ENCODE data around the gene UST. TPM values are rescaled to one million over a fixed set of nuclear protein-coding genes. Genes with fewer than 3 reads are reported as not detected.

UST gene
- total and polyA plus RNA-seq, 9 of the 15 experiments (the other 6 are each of a cell fraction or from before 2014, with no cell fraction given) = 0.04 to 0.10 TPM; not detected in 7

GRCh38 chr6:148737806-148738205 is 9.0 kb upstream of the UST start:
- FAIRE-seq = no peak
- ATAC-seq = no peak
- 6% methylated on average over 4 of the region's 4 CpGs for WGBS (ENCODE audit: insufficient coverage, low coverage, missing lambda C conversion rate)

GRCh38 chr6:148738946-148739821 is 7.6 kb upstream of the UST start:
- Histone ChIP-seq H3K36me3 (ENCODE audit: control insufficient read depth, insufficient read depth, low read length) (no peaks in the 10 kb centered on the region), H3K9ac (ENCODE audit: insufficient read depth in 1 of 2, low read depth in 2 of 2, low read length in 2 of 2) (no peak overlapping the region), H3K4me1 (replicated peaks in 1 of 2; ENCODE audit: control insufficient read depth in 2 of 2, insufficient read depth in 2 of 2, low read length in 2 of 2) (no peaks in the 10 kb centered on the region), H2AFZ (ENCODE audit: low read depth, low read length) (no peak overlapping the region), H3K27ac (ENCODE audit: extremely low read depth, low read depth, low read length) (no peak overlapping the region), H3K79me2 (ENCODE audit: control insufficient read depth, insufficient read depth, low read length) (no peaks in the 10 kb centered on the region), H3K9me3 (replicated peaks; ENCODE audit: control insufficient read depth, insufficient read depth, low read depth, low read length) (no peaks in the 10 kb centered on the region), H3K4me2 (ENCODE audit: insufficient read depth, low read length) (no peak overlapping the region), H3K9me1 (ENCODE audit: control insufficient read depth, insufficient read depth, low read length) (no peaks in the 10 kb centered on the region), H3K4me3 (no peak overlapping the region), H3K27me3 (ENCODE audit: control insufficient read depth in 2 of 2, insufficient read depth in 2 of 2, low read length in 2 of 2) (peaks cover 3 to 6% of the 10 kb centered on the region in 2 experiments; a peak in 2 of 5 replicates), H4K20me1 (replicated peaks; ENCODE audit: control insufficient read depth, insufficient read depth, low read length) (no peaks in the 10 kb centered on the region)
- in situ Hi-C loops (cut with MboI) (no loop called here), intact Hi-C loops (cut with micrococcal nuclease) (no loop called here)
- WGBS (ENCODE audit: insufficient coverage, low coverage, missing lambda C conversion rate) = 7% methylated on average over 14 of the region's 14 CpGs
- BruUV-seq (replicated peaks) = no TSS peak
- no peak for ATAC-seq
- TF ChIP-seq, protein P1, sequence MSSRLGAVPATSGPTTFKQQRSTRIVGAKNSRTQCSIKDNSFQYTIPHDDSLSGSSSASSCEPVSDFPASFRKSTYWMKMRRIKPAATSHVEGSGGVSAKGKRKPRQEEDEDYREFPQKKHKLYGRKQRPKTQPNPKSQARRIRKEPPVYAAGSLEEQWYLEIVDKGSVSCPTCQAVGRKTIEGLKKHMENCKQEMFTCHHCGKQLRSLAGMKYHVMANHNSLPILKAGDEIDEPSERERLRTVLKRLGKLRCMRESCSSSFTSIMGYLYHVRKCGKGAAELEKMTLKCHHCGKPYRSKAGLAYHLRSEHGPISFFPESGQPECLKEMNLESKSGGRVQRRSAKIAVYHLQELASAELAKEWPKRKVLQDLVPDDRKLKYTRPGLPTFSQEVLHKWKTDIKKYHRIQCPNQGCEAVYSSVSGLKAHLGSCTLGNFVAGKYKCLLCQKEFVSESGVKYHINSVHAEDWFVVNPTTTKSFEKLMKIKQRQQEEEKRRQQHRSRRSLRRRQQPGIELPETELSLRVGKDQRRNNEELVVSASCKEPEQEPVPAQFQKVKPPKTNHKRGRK (tag; IDR thresholded peaks at IDR 0.05) = no peak
- no peak for TF ChIP-seq HNRNPL (IDR thresholded peaks at IDR 0.05; ENCODE audit: low read depth, low read length)
- TF ChIP-seq, protein P2, sequence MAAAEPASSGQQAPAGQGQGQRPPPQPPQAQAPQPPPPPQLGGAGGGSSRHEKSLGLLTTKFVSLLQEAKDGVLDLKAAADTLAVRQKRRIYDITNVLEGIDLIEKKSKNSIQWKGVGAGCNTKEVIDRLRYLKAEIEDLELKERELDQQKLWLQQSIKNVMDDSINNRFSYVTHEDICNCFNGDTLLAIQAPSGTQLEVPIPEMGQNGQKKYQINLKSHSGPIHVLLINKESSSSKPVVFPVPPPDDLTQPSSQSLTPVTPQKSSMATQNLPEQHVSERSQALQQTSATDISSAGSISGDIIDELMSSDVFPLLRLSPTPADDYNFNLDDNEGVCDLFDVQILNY (CRISPR knock-in tag; IDR thresholded peaks at IDR 0.05) = no peak
- no peak for TF ChIP-seq TEAD2 (tag; IDR thresholded peaks at IDR 0.05)
- TF ChIP-seq ZNF551 (CRISPR knock-in tag; IDR thresholded peaks at IDR 0.05) = no peak
- peak; percentile 84 for TF ChIP-seq CEBPB (tag; IDR thresholded peaks at IDR 0.05)
- TF ChIP-seq, protein P3, sequence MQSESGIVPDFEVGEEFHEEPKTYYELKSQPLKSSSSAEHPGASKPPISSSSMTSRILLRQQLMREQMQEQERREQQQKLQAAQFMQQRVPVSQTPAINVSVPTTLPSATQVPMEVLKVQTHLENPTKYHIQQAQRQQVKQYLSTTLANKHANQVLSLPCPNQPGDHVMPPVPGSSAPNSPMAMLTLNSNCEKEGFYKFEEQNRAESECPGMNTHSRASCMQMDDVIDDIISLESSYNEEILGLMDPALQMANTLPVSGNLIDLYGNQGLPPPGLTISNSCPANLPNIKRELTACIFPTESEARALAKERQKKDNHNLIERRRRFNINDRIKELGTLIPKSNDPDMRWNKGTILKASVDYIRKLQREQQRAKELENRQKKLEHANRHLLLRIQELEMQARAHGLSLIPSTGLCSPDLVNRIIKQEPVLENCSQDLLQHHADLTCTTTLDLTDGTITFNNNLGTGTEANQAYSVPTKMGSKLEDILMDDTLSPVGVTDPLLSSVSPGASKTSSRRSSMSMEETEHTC (IDR thresholded peaks at IDR 0.05) = no peak
- no peak for TF ChIP-seq HOXB6 (CRISPR knock-in tag; IDR thresholded peaks at IDR 0.05; ENCODE audit: borderline replicate concordance)
- no peak for TF ChIP-seq ZNF436 (CRISPR knock-in tag; IDR thresholded peaks at IDR 0.05)
- no peak for TF ChIP-seq CEBPG (CRISPR knock-in tag; IDR thresholded peaks at IDR 0.05)
- TF ChIP-seq CEBPG (tag; conservative IDR thresholded peaks at IDR 0.05 in 1 of 2, IDR thresholded peaks at IDR 0.05 in 1 of 2) = peak; percentile 38 to 83; a peak in 2 of 4 replicates
- no peak for FAIRE-seq
- DNase-seq (ENCODE audit: extremely low read depth in 1 of 4, low spot score in 3 of 4) = no peak
- ChIA-PET POLR2A (no interaction called here), CTCF (ENCODE audit: low intra/inter-chr PET ratio) (no interaction called here)

More at GRCh38 chr6:148737806-148738205, 9.0 kb upstream of the UST start:
- Histone ChIP-seq H4K20me1 (replicated peaks; ENCODE audit: control insufficient read depth, insufficient read depth, low read length) (no peaks in the 10 kb centered on the region), H3K27me3 (ENCODE audit: control insufficient read depth in 2 of 2, insufficient read depth in 2 of 2, low read length in 2 of 2) (no peaks in the 10 kb centered on the region), H3K79me2 (ENCODE audit: control insufficient read depth, insufficient read depth, low read length) (no peaks in the 10 kb centered on the region), H3K9ac (ENCODE audit: insufficient read depth in 1 of 2, low read depth in 2 of 2, low read length in 2 of 2) (no peak overlapping the region), H3K36me3 (ENCODE audit: control insufficient read depth, insufficient read depth, low read length) (no peaks in the 10 kb centered on the region), H3K4me3 (no peak overlapping the region), H3K9me3 (replicated peaks; ENCODE audit: control insufficient read depth, insufficient read depth, low read depth, low read length) (no peaks in the 10 kb centered on the region), H3K27ac (ENCODE audit: extremely low read depth, low read depth, low read length) (no peak overlapping the region), H2AFZ (ENCODE audit: low read depth, low read length) (no peak overlapping the region), H3K9me1 (ENCODE audit: control insufficient read depth, insufficient read depth, low read length) (no peaks in the 10 kb centered on the region), H3K4me2 (ENCODE audit: insufficient read depth, low read length) (no peak overlapping the region), H3K4me1 (replicated peaks in 1 of 2; ENCODE audit: control insufficient read depth in 2 of 2, insufficient read depth in 2 of 2, low read length in 2 of 2) (no peaks in the 10 kb centered on the region)
- ChIA-PET CTCF (ENCODE audit: low intra/inter-chr PET ratio) (no interaction called here), POLR2A (no interaction called here)
- no TSS peak for BruUV-seq (replicated peaks)
- in situ Hi-C loops (cut with MboI) = no loop called here
- no peak for DNase-seq (ENCODE audit: extremely low read depth in 1 of 4, low spot score in 3 of 4)
- intact Hi-C loops (cut with micrococcal nuclease) = no loop called here
- TF ChIP-seq NFE2 (IDR thresholded peaks at IDR 0.05; ENCODE audit: low read depth) = no peak
